GM15510 (cell line): ENCODE measurements around the gene CXCL17.

Experiments used
- POLR2A ChIP-seq: IDR thresholded peaks from 3 replicates; pipeline ENCODE4 v1.6.1; 2011; ENCODE audit warnings: borderline replicate concordance; ENCODE audit not compliant: insufficient read length; ENCODE audit errors: extremely low read depth

CXCL17 gene, protein sequence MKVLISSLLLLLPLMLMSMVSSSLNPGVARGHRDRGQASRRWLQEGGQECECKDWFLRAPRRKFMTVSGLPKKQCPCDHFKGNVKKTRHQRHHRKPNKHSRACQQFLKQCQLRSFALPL

DNA sequence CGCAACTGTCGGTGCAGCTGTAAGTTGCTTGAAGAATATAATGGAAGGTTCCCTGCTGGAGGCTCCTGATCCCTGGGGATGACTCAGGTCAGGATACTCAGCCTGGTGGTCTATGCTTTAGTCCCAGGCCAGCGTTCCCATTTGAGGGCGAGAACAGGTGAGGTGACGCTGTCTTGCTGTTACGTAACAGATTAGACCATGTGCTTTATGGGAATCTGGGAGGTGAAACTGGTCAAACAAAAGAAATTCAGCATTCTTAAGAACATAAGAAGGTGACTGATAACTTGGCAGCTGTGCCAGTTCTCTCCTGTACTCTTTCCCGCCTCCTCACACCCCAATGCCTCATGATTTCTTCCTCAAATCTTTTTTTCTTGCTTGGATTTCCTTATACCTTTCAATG is at the start of gene CXCL17:
Gene CXCL17, minus strand, starts transcription at position 114 of the 400 bp plus-strand sequence. CDS start 114 bp downstream, outside the sequence.
- TF ChIP-seq POLR2A = no peak

DNA sequence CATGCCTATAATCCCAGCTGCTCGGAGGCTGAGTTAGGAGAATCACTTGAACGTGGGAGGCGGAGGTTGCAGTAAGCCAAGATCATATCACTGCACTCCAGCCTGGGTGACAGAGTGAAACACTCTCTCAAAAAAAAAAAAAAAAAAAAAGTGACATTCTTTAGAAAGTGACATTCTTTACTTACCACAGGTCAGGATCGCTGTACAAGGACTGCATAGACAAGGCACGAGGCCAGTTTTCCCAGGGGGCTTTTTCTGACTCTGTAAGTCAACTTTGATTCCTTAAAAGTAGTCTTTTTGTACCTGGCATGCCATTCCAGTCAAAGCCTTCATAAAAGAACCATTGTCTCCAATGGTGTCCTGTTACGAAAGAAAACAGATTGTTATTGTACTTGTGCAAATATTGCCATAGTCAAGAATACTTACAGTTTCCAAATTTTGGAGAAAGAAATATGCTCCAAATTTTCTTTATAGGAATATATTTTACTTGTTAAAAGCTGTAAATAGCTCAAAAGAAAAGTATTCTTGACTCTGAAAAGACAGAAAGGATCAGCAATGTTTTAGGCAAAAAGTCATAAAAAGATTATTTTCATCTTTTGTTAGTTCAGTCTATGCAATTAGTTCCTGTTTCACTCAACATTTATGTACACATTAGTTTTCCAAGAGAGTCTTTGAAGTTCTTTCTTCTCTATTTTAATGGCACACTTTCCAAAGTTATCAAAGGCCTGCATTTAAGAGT is 46.2 kb upstream of the CXCL17 start:
- TF ChIP-seq POLR2A = no peak

DNA sequence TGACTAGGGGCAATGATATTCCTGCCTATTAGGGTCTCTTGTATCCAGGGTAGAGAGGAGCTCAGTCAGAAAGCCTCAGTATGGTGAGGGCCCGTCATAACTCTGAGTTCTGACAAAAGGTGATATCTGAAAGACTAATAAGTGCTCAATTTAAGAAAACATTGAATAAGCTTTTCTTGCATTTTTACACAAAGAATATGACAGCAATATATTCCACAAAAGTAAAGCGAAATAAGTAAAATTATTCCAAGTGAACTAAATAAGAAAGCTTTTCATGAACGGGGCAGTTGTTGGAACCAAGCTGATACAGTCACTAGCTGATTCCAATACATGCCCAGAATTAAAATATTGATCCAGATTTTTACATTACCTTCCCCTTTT is 45.0 kb upstream of the CXCL17 start:
- no peak for TF ChIP-seq POLR2A

DNA sequence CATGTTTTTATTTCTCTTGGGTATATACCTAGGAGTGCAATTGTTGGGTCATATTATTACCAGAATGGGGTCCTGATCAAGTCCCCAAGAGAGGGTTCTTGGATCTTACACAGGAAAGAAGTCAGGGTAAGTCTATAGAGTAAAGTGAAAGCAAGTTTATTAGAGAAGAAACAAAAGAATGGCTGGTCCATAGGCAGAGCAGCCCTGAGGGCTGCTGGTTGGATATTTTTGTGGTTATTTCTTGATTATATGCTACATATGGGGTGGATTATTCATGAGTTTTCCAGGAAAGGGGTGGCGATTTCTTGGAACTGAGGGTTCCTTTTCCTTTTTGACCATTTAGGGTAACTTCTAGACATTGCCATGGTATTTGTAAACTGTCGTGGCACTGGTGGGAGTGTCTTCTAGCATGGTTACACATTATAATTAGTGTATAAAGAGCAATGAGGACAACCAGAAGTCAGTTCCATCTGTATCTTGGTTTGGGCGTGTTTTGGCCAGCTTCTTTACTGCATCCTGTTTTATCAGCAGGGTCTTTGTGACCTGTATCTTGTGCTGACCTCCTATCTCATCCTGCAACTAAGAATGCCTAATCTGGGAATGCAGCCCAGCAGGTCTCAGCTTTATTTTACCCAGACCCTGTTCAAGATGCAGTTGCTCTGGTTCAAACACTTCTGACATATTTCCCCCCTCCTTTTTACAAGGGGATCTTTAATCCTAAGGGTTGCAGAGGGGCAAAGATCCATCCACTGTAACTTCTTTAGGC is 44.5 kb upstream of the CXCL17 start:
- no peak for TF ChIP-seq POLR2A

DNA sequence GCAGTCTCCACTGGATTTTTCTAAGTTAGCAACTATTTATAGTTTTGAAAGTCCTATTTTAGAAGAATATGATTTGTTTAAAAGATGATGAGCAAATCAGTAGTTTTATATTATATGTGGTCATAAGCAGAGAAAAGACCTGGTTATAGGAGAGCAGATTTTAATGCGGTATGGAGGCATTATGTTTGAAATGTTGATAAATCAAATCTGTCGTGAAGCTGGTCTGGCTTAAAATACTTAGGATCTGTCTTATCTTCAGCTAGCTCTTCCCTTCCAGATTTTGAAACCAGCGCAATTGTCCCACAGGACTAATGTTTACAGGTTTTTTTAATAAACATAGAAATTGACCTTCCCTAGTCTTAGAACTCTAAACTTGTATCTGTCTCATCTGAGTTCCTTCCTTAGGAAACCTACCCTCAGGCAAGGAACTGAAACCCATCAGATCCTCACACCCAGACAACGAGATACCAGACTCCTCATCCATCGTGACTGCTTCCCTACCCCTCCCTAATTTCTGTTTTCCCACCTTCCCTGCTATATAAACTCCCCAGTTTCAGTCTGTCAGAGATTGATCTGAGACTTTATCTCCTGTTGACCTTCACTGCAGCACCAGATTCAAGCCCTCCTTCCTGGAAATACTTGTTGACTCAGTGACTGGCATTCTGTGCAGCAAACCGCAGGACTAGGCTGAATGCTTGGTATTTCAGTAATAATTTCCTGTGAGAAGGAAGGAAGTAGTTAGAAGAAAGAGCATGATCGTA is 37.8 kb upstream of the CXCL17 start:
- TF ChIP-seq POLR2A = no peak

DNA sequence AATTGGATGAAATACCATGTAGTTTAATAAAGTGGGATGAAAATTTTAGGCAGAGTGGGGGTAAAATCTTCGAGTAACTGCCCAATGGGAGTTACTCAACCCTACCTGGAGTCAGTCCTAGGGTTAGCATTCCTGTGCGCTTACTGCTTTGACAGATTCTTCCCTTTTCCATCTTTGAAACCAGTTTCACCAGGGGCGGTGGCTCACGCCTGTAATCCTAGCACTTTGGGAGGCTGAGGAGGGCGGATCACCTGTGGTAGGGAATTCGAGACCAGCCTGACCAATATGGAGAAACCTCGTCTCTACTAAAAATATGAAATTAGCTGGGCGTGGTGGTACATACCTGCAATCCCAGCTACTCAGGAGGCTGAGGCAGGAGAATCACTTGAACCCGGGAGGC is 37.0 kb upstream of the CXCL17 start:
- no peak for TF ChIP-seq POLR2A

DNA sequence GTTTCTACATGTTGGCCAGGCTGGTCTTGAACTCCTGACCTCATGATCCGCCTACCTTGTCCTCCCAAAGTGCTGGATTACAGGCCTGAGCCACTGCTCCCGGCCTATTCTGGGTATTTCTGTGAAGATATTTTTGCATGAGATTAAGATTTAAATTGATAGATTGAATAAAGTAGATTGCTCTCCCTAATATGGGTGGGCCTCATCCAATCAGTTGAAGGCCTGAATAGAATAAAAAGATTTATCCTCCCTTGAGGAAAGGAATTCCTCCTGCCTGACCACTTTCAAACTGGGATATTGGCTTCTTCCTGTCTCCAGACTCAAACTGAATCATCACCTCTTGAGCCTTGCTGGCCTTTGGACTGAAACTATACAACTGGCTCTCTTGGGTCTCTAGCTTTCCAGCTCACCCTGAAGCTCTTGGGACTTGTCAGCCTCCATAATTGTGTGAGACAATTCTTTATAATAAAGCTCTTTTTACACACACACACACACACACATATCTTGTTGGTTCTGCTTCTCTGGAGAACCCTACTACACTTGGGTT is 36.1 kb upstream of the CXCL17 start:
- no peak for TF ChIP-seq POLR2A

DNA sequence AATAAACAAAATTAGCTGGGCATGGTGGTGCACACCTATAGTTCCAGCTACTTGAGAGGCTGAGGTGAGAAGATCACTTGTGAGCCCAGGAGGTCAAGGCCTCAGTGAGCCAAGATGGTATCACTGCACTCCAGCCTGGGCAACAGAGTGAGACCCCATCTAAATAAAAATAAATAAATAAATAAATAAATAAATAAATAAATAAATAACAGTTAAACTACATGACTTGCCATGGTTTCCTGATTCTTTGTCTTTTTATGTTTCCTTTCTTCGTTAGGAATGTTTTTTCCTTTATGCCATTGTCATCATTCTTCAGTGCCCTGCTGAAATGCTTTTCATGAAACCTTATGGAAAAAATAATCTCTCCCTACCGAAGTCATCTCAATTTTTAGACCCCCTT is 35.2 kb upstream of the CXCL17 start:
- TF ChIP-seq POLR2A = no peak

DNA sequence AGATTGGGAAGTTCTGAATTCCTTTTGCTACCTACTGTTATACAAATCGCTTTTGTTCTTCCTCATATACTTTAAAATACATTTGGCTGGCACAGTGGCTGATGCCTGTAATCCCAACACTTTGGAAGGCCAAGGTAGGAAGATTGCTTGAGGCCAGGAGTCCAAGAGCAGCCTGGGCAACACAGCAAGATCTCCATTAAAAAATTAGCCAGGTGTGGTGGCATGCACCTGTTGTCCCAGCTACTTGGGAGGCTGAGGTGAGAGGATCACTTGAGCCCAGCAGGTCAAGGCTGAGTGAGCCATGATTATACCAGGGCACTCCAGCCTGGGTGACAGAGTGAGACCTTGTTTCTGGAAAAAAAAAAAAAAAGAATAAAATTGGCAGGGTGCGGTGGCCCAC is 34.4 kb upstream of the CXCL17 start:
- no peak for TF ChIP-seq POLR2A

DNA sequence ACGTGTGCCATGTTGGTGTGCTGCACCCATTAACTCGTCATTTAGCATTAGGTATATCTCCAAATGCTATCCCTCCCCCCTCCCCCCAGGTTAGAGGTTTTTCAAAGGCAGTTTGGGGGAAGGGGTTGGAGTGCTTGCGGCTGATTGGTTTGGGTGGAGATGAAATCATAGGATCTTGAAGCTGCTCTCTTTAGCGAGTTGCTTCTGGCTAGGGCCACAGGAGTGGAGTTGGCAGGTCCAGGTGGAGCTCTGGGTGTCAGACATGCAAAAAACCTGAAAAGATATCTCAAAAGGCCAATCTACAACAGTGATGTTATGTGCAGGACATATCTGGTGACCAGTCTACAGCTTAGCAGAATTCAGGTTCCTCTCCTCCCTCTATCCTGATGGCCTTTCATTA is 32.6 kb upstream of the CXCL17 start:
- TF ChIP-seq POLR2A = no peak

DNA sequence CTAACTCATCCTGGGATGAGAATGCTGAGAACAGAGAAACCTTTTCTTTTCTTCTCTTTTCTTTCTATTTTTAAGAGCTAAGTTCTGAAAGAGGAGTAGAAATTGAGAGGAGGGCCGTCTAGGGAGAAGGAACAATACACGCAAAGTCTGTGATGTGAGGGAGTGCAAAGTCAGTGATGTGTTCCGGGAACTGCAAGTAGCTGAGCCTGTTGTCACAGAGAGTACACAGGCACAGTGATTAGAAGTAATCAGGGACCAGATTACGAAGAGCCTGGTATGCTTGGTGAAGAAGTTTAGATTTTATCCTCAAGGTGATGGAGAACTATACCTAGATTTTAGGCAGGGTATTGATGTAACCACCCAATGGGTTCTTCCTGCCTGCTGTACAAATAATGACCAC is 32.0 kb upstream of the CXCL17 start:
- TF ChIP-seq POLR2A = no peak

DNA sequence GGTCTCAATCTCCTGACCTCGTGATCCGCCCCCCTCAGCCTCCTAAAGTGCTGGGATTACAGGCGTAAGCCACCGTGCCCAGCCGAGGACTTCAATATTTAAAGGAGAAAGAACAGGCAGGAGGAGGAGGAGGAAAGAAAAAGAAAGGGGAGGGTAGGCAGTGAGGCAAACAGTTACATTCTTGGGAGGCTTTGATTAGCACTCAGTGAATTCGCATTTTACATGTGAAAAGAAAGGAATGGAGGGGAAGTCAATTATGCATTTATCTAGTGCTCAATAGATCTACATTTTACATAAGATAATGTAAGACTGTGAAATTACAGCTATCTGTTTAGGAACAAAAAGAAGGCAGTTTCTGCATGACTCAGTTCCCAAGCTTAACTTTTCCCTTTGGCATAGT is 30.9 kb upstream of the CXCL17 start:
- TF ChIP-seq POLR2A = no peak

DNA sequence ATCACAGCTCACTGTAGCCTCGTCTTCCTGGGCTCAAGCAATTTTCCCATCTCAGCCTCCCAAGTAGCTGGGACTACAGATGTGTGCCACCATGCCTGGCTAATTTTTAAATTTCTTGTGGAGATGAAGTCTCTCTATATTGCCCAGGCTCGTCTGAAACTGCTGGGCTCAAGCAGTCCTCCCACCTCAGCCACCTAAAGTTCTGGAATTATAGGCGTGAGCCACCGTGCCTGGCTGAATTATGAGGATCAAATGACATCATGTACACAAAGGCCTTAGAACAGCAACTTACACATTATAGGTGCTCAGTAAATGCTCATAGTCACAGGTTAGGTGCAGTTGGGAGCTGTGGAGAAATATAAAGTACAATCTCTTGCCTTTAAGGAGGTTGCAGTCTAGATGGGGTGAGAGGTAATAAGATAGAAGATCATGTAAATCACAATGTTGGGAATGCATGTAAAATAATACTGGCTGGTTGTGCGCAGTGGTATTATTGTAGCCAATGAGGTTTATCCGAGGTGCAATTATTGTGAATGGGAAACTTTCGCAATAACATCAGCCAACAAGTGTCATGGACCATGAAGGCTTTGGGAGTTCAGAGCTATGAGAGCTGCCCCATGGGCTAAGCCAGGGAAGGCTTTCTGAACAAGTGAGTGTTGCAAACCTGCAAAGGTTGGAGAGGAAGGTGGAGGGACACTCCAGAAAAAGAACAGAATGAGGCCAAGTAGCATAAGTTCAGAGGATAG is 29.8 kb upstream of the CXCL17 start:
- no peak for TF ChIP-seq POLR2A
